GM04503 (cell line): ENCODE data around the gene ZACN.
"Not testable (repeated sequence)": the region's sequence is repeated elsewhere in the genome, so short reads cannot be mapped to it uniquely, and the experiment has no call there.

Experiments
- DNase-seq: peaks from one replicate; pipeline ENCODE4 v3.0.0-alpha.2; 2012; ENCODE audit warnings: low read depth

The ZACN gene

DNA sequence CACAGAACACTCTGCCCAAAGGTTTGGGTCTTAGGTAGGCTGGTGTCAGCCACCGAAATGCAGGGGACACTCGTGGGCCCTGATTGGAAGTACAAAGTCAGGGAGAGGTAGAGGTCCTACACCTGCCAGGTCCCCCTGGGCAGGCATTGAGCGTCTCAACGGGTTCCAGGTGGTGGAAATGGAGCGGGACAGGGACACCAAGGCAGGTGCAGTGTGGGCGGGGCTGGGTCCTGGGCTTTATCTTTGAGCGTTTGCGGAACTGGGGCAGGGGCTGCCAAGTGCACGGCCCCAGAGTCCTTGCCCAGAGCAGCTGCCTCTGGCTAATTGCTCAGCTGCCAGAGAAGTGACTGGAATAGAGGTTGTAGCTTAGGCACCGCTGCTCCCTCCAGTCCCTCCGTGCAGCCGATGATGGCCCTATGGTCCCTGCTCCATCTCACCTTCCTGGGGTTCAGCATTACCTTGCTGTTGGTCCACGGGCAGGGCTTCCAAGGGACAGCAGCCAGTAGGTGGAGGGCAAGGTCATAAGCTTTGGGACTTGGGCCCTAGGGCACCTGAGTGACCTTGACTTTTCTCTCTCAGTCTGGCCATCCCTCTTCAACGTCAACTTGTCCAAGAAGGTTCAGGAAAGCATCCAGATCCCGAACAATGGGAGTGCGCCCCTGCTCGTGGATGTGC is at the start of gene ZACN:
ZACN (plus strand) TSS at position 323 of the 675 bp plus-strand sequence; CDS start at position 406, 83 bp downstream.
- DNase-seq = no peak

DNA sequence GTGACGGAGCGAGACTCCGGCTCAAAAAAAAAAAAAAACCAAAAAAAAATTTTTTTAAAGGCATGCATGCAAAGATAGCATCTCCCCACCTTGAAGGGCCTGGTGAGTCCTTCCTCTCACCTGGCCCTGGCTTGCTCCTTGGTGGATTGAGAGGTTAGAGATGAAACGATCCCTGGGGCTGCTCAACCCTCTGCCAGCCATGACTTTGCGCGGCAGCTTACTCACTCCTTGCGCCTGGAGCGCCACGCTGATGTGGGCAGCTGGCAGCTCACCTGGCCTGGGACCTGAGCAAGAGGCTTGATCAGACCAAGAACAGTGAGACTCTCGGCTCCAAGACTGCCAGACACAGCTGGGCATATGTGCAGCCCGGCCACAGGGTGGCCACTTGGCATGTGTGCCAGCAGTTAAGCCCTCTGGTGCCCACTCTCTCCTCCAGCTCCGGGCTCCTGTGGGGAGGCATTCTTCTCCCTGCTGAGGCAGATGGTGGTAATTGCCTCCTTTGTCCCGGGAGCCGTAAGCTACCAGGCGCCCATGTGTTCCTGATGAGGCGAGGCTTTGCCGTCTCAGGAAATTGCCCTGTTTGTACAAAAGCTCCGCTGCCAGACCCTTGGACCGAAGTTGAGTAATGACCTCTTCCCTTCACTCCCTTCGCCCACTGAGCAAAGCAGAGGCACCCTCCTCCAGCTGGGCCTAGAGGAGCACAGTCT is 46.8 kb upstream of the ZACN start:
- no peak for DNase-seq

DNA sequence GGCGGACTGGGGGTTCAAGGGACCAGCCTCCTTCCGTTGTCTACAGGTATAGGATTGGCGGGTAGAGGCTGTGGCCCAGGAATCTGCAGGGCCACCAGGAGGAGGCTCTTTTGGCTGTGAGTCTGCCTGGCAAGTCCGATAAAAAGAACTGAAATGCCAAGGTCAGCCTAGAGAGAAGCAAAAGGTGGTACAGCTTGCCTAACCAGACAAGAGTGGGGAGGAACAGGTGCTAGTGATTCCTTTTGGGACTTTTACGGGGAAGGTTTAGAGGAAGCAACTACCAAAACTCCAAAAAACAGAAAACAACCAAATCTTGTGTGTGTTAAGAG is 46.2 kb upstream of the ZACN start:
- no peak for DNase-seq

DNA sequence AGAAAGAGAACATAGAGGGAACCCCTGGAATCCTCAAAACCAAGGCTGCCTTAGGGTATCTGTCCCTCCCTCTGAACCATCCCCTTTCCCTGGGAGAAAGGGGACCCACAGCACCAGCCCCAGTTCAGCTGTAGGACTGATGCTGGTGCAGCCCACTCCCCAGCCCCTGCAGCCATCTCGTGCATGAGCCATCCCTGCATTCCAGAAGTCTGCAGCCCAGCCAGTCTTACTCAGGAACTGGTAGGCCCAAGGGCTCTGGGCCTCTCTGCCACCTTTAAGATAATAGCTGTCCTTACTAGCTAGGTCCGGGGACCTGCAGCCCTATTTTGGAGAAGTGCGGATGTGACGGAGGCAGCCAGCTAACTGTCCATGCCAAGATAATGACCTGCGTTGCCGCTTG is 45.8 kb upstream of the ZACN start:
- DNase-seq = no peak

DNA sequence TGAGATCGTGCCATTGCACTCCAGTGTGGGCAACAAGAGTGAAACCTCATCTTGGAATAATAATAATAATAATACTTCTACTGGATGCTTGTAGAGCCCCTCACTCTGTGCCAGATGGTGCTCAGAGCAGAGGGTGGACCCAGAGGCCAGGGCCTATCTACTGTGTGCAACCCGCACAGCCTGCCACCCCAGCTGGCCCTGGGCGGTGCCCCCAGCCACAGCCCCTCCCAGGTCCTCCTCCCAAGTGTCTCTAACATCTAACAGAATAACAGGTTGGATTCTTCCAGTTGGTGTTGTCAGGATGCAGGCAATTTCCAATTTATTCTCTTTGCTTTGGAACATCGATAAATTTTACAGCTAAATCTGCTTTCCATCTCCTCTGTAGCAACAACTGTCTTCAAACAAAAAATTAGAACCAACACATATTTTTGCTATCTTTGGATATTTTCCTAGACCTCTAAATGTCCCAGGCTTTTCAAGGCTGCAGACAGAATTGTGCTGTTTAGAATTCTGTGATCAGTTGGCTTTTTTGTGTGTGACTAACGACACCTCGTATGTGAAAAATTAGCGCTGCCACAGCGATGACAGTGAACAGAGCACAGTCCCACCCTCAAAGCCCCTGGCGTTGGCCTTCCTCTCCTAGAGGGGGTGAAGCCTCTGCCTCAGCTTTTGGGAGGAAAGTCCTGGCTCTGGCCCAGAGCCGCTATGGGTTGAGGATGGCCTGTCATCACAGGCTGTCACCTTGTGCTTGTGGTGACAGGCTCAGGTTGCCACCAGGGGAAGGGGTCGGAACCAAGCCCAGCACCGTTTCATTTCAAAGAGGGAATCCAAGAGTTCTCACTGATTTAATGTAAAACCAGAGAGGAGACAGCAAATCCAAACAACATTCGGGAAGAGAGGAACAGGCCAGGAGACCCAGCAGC is 44.3 kb upstream of the ZACN start:
- DNase-seq = no peak

DNA sequence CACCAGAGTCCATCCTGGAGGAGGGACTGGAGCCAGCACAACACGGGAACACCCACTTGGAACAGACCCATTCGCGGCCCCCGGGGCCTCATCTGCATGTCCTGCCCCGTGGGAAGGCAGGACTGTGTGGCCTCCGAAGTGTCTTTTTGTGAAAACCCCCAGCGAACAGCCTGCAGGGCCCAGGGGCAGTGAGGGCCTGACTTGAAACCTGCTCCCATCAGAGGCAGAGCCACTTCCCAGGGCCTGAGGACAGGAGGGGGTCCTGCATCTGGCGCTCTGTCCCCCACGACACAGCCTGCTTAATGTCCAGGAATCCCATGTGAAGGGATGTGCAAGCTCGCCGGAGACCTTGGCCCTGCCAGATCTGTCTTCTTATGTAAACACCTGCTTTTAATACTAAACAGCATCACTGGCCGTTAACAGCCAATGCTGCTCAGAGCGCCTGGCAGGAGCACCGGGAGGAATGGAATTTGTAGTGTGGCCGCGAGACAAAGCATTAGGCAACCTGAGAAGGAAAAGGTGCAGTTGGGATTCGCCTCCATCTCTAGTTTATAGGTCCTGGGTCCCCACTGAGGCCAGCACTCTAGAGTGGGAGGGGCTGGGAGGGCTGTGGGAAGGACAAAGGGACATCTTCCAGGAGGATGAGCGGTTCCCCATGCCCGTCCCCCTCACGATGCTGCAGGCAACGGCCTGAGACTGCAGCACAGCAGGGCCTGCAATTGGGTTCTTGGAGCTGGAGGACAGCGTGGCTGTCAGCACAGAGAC is 42.3 kb upstream of the ZACN start:
- DNase-seq = no peak

DNA sequence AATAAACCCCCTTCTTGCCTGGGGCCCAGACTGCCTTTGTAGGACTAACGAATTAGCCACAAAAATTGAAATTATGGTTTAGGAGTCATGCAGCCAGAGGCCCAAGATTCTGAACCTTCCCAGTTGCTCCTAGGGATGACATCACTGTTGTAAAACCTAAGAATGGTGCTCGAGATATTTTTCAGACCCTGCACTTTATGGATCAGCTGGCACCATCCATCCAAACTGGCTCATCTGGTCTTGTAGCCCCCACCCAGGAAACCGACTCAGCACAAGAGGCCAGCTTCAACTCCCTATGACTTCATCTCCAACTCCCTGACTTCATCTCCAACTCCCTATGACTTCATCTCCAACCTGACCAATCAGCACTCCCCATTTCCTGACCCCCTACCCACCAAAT is 40.9 kb upstream of the ZACN start:
- no peak for DNase-seq

DNA sequence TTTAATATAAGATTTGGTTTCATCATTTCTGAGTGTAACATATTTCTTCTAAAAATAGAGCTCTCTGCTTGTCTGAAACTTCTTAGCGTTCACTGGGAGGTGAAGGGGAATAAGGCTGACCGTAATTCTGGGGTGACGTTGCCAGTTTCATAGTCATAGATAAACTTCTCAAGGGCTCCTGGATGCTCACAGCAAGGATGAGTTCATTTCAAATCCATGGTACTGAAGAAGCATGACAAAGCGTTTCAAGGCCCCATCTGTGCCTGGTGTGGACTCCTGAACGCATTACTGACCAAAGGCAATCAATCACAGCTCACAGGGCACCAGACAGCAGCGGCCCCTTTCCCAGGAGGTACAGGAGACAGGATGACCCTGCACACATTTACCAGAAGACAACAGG is 39.9 kb upstream of the ZACN start:
- no peak for DNase-seq

DNA sequence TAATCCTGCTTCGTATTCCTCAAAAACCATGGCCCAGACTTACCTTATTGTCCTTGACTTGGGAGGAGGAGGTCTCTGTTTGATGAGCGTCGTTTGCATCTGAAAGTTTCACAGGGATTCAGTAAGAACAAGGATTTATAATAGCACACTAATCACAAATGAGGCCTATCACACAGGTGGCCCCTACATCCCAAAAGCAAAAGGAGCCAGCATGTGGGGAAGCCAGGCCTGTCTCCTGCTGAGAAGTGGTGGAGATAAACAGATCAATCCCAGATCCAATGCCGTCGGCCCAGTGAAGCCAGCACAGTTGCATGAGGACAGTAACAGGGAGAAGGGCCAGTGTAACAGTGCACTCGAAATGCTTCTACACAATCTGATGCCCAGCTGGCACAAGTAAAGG is 38.6 kb upstream of the ZACN start:
- DNase-seq = no peak

DNA sequence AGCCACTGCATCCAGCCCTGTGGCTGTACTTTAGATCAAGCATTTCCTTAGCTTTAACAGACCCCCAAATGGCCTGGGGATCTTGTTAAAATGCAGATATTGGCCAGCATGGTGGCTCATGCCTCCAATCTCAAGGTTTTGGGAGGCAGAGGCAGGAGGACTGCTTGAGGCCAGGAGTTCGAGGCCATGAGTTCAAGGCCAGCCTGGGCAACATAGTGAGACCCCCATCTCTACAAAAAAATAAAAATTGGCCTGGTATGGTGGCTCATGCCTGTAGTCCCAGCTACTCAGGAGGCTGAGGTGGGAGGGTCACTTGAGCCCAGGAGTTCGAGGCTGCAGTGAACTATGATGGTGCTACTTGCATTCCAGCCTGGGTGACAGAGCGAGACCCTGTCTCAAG is 36.1 kb upstream of the ZACN start:
- DNase-seq = not testable (repeated sequence)

DNA sequence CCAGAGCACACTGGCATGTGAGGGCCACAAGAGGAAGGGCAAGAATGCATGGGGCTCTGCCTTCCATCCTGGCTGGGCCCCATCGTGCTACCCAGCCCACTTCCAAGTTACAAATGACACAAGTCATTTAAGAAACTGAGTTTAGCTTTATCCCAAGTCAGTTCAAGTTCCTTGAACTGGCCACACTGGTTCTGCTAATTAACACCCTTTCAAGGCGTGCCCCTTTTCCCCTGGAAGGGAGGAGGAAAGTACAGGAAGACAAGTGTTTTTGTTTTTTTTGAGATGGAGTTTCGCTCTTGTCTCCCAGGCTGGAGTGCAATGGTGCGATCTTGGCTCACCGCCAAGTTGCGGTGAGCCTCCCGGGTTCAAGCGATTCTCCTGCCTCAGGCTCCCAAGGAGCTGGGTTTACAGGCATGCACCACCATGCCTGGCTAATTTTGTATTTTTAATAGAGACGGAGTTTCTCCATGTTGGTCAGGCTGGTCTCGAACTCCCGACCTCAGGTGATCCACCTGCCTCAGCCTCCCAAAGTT is 34.4 kb upstream of the ZACN start:
- DNase-seq = not testable (repeated sequence)

DNA sequence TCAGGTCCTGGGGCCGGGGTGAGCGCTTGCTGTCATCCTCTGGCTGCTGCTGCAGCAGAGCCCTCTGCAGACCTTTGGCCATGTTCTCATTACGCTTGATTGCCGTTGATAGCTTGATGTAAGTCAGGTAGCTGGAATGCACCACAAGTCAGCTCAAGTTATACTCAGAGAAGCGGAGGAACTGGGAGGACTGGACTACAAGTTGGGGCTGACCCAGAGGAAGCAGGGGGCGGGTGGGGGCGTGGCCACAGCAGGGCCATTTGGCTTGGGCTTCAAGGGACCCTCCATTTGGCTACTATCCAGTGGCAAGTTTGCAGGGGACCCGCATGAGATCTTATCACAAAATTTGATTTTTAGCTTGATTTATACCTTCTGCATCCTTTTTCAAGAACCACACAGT is 32.9 kb upstream of the ZACN start:
- DNase-seq = no peak

DNA sequence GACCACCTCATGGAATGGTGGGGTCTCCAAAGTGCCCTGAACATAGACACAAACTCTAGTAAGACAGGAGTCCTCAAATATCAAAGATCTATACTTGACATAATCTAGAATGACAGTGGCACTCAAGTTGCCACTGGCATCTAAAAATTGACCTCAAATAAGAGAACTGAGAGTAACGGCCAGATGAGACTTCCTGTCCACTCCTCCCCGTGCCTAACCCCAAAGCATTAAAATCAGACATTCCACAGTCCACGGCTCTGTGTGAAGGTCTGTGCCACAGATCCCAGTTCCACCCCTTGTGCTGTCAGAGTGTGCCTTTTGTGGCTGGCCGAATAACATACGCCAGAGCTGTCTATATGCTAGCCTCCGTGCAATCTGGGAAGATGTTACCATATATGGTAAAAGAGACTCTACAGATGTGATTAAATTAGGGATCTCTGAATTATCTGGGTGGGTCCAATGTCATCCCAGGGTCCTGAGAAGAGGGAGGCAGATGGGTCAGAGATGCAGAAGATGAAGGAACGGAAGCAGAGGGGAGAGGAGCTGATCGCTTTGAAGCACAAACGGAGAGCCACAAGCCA is 30.9 kb upstream of the ZACN start:
- no peak for DNase-seq

DNA sequence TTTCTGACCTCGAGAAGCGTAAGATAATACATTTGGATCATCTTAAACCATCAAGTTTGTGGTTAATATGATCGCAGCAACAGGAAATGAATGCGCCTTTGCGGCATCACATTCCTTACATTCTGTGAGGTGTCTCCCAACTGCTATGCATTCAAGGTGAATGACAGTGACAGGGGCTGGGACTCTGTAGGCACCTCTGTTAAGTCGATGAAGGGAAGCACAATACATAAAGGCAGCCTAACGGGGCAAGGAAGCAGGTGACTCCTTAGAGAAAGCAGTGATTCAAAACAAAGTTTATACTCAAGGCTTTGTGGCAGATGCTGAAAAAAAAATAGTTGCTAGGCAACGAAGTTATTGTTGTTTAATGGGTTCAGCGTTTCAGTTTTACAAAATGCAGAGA is 30.3 kb upstream of the ZACN start:
- no peak for DNase-seq

DNA sequence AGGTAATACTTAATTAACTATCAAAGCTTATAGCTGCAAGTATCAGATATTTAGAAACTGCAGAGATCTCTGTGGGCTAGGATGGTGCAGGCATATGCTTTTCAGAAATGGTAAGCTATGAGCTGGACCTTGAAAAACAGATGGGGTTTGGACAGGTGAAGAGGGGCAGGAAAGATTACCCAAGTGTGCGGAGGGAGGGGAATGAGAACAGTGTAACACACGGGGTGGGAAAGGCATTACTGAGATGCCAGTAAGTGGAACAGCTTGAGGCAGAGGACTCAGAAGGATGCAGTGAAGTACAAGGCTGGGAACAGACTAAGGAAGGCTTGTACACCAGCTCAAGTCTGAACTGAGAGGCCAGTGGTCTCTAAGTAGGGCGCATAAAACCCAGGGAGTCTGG is 29.7 kb upstream of the ZACN start:
- no peak for DNase-seq

DNA sequence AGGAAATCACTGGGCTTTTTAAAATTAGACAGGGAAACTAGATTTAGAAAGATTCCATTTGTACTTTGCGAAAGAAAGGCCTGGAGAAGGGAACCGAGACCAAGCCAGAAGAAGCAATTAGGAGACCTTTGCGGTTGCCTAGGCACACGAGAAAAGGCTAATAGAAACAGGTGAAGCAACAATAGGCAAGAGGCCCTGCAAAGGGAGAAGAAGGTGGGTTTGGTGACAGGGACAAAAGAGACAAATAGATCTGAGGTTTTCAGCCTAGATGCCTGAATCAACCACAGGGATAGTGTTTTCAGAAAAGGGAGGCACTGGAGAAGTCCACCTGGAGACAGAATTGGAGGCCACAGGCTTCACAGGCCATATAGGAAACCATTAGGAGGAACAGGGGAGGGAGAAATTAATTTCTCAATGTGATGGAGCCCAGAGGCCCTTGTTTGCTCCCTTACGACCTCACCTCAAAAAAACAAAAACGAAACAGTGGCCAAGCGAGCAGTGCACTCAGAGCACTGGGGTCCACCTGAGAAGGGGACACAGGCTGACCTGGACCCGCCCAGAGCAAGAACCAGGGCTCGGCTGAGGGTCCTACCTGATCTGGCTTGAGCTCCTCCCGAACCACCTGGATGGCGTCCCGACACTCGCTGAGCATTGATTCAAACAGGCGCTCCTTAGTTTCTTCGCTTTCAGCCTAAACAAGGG is 29.0 kb upstream of the ZACN start:
- no peak for DNase-seq

DNA sequence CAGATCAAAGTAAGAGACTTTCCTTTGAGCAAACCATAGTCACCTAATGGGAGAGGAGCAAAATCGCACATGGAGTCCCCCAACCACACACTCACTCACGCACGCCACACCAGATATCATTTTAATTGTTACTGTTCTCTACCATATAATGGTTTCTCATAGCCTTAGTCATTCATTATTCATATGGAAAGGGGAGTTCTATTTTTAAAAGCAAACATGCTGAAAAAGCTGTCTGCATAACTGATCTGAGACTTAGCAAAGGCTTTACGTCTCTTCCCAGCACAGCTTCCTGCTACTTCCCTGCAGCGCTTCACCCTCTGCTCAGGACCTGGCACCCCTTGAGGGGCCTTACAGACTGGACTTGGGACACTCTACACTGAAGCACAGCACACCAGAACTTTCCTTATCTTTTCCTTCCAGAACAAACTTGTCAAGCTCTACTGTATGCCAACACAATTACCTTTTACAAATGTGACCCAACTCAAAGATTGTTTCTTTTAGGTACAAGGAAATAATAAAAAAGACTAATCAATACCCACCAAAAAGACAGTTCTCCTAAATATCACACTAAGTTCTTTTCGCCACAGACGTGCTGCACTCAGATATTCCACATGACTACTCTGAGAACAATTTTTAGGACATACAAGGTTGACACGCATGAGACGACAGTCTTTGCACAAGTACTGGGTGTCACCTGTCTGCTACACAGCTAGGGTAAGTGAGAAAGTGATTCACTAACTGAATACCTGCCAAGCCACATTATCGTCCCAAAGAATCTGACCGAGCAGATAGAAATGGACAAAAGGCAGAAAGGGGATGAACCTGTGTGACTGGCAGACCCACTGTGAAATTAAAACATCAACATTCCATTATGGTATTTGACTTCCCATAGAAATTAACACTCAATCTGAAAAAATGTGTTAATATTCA is 28.2 kb upstream of the ZACN start:
- no peak for DNase-seq

DNA sequence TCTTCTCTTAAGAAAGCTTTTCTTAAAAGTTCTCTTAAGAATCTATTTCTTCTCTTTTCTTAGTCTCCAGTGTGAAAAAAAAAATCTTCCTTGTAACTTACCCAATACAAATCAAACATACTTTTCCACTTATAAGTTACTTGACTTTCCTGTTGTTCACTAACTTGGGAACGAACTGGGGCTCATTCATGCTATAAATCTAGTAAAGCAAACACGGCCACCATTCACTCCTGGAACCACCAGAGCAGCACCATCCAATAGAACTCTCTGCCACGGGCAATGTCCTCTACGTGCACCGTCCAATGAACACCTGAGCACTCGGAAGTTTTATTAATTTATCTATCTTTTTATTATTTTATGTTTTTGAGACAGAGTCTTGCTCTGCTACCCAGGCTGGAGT is 27.4 kb upstream of the ZACN start:
- DNase-seq = no peak

DNA sequence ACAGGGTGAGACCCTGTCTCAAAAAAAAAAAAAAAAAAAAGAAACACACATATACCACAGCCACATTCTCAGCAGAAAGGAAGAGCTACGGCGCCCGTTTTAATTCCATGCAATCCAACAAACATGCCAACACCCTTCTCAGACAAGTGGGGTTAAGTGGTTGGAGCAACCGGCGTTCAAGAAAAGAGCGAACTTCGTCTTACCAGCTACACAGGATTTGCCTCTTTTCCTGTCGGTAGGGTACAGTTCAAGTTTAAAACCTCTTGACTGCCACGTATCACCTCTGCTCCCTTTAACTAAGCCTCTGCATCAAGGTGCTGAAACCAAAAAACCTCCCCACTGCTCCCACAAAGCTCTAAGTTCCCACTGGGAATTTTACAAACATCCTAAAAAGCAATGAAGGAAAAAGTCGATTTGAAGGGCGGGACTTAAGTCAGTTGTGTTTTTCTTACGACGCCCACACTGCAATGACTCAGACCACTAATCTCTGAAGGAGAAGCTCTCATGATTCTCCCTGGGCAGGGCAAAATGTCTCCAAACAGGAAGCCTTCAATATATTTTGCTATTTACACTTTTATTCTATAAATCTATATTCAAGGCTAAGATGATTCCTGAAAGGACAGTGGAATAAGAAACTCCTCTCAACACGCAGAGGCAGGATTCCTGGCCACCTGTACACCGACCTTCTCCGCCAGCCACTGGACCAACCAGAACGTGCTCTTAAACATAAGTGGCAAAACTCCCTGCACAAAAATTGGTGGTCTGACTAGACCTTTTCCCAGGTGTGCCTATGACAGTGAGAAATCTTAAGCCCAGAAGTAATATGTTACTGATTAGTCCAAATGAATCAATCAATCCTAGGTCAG is 25.5 kb upstream of the ZACN start:
- DNase-seq = no peak
